Sigmoid colon (tissue), 4 donors: ENCODE measurements around the gene CERS6.

Source experiments
- EP300 ChIP-seq, 4 donors: sonication (generic); formaldehyde crosslinking; IDR thresholded peaks; one replicate each; pipeline ENCODE4 v1.6.1; 2017; ENCODE audit warnings: antibody characterized with exemption in 4 of 4
- POLR2A ChIP-seq, 2 donors: fragments of 450-650 bp; IDR thresholded peaks; one replicate each; pipeline ENCODE4 v1.6.1; 2016; ENCODE audit warnings: antibody characterized with exemption in 2 of 2, mild to moderate bottlenecking in 2 of 2, moderate library complexity in 2 of 2
- POLR2AphosphoS5 ChIP-seq, 4 donors: sonication (generic); formaldehyde crosslinking; IDR thresholded peaks; one replicate each; pipeline ENCODE4 v1.6.1; 2017; ENCODE audit warnings: antibody characterized with exemption in 4 of 4
- TF ChIP-seq, protein P1 (sequence below), 4 experiments: fragments of 450-650 bp in 3 of 4; fragments of 200-600 bp in 1 of 4; IDR thresholded peaks; one replicate each; pipeline ENCODE4 v1.5.1; 2016 to 2019; ENCODE audit warnings: antibody characterized with exemption in 4 of 4, mild to moderate bottlenecking in 3 of 4, moderate library complexity in 2 of 4

DNA sequence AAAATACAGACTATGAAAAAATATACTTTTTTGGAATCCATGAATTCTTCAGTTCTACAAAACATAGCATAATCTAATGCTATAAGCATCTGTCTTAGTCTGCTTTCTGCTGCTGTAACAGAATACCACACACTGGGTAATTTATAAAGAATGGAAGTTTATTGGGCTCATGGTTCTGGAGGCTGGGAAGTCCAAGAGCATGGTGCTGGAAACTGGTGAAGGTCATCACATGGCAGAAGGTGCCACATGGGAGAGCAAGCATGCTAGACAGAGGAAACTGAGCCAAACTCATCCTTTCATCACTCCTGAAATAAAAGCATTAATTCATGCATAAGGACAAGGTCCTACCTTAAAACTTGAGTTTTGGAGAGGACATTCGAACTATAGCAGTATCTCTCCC is 319.8 kb downstream of the CERS6 start:
- TF ChIP-seq POLR2A (IDR thresholded peaks at IDR 0.05) (no peak), POLR2AphosphoS5 (IDR thresholded peaks at IDR 0.05) (no peak), EP300 (IDR thresholded peaks at IDR 0.05) (no peak)
- TF ChIP-seq, protein P1, sequence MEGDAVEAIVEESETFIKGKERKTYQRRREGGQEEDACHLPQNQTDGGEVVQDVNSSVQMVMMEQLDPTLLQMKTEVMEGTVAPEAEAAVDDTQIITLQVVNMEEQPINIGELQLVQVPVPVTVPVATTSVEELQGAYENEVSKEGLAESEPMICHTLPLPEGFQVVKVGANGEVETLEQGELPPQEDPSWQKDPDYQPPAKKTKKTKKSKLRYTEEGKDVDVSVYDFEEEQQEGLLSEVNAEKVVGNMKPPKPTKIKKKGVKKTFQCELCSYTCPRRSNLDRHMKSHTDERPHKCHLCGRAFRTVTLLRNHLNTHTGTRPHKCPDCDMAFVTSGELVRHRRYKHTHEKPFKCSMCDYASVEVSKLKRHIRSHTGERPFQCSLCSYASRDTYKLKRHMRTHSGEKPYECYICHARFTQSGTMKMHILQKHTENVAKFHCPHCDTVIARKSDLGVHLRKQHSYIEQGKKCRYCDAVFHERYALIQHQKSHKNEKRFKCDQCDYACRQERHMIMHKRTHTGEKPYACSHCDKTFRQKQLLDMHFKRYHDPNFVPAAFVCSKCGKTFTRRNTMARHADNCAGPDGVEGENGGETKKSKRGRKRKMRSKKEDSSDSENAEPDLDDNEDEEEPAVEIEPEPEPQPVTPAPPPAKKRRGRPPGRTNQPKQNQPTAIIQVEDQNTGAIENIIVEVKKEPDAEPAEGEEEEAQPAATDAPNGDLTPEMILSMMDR (IDR thresholded peaks at IDR 0.05), result no peak
